Measurements from ENCODE around the gene AFAP1L2.

Gene AFAP1L2

DNA sequence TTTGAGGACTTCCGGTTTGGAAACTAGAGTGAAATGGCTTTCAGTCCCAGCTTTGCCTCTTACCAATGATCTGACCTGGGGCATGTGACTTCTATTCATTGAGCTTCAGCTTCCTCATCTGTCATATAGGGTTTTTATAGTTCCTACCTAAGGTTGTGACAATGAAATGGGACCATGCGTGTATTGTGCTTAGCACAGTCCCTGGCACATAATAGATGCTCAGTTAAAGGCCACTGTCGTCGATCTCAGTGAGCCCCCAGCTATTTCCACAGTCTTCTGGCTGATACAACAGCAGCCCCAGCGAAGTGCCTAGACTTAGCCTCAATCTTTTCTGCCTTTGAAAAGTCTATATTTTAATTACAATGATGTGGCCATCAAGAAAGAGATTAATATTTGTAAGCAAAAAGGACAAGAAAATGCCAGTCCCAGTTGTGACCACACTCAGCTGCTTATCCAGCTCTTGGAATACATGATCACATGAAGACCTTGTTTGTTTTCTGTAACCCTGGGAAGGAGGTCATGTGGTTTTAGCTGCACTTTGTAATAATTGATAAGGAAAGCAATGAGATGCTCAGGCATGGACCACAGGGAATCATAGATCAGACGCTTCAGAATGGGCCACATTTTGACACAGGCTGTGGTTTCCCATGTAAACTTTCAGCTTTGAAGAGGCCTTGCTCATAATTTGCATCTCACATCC, 120.6 kb downstream of the AFAP1L2 start:
- CTCF ChIA-PET: interaction anchor here (1.0 to 6.2 kb wide), 3 partner anchors 10 to 21 kb away, joined by 3 to 31 read pairs (median 3); no protein-coding TSS in a partner anchor
- TF ChIP-seq, protein P1, sequence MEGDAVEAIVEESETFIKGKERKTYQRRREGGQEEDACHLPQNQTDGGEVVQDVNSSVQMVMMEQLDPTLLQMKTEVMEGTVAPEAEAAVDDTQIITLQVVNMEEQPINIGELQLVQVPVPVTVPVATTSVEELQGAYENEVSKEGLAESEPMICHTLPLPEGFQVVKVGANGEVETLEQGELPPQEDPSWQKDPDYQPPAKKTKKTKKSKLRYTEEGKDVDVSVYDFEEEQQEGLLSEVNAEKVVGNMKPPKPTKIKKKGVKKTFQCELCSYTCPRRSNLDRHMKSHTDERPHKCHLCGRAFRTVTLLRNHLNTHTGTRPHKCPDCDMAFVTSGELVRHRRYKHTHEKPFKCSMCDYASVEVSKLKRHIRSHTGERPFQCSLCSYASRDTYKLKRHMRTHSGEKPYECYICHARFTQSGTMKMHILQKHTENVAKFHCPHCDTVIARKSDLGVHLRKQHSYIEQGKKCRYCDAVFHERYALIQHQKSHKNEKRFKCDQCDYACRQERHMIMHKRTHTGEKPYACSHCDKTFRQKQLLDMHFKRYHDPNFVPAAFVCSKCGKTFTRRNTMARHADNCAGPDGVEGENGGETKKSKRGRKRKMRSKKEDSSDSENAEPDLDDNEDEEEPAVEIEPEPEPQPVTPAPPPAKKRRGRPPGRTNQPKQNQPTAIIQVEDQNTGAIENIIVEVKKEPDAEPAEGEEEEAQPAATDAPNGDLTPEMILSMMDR (IDR thresholded peaks at IDR 0.05; ENCODE audit: control extremely low read depth, extremely low read depth, low read depth, missing control alignments): no peak
- POLR2A ChIA-PET: no interaction called here
- DNase-seq (ENCODE audit: extremely low spot score): no peak

DNA sequence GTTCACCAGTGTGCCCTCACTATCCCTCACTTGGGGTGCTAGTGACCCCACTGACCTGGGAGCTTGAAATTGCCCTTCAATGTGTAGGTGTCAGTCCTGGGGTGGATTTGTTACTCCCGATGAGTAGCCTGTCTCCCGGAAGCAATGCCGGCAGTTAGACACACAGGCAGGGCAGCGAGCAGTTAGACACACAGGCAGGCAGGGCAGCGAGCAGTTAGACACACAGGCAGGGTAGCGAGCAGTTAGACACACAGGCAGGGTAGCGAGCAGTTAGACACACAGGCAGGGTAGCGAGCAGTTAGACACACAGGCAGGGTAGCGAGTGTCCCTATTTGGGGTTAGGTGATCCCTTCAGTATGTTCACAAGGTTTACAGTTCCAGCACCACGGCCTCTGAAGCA, 121.2 kb downstream of the AFAP1L2 start:
- ChIA-PET POLR2A (no interaction called here), CTCF (interaction anchor here (0.7 to 6.2 kb wide), 3 partner anchors 20 to 57 kb away, joined by 3 to 31 read pairs (median 3); no protein-coding TSS in a partner anchor)

DNA sequence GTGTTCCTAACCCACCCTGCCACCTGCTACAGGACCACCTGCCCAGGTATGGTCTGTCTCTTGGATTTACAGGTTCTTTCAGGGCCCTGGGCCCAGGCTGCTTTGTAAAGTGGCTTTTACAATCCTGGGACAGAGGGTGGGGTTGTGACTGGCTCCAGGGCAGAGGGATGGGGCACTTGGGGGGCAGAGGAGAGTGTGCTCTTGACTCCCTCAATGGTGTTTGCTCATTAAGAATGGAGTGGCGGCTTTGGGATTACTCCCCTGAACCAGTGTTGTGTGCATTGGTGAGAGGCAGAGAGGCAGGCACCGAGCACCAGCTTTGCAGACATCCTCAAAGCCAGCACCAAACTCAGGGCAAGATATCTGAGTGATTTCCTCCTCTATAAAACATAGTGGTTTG, 121.8 kb downstream of the AFAP1L2 start:
- ChIA-PET POLR2A (no interaction called here), CTCF (interaction anchor here (0.7 kb wide), 1 partner anchor 57 kb away, joined by 3 read pairs; no protein-coding TSS in a partner anchor)
- DNase-seq (ENCODE audit: extremely low spot score): no peak
- TF ChIP-seq, protein P1 (IDR thresholded peaks at IDR 0.05; ENCODE audit: control extremely low read depth, extremely low read depth, low read depth, missing control alignments): no peak

More for the DNA sequence above, 121.2 kb downstream of the AFAP1L2 start:
- TF ChIP-seq, protein P1 (IDR thresholded peaks at IDR 0.05; ENCODE audit: control extremely low read depth, extremely low read depth, low read depth, missing control alignments): no peak
- DNase-seq (ENCODE audit: extremely low spot score): no peak

DNA sequence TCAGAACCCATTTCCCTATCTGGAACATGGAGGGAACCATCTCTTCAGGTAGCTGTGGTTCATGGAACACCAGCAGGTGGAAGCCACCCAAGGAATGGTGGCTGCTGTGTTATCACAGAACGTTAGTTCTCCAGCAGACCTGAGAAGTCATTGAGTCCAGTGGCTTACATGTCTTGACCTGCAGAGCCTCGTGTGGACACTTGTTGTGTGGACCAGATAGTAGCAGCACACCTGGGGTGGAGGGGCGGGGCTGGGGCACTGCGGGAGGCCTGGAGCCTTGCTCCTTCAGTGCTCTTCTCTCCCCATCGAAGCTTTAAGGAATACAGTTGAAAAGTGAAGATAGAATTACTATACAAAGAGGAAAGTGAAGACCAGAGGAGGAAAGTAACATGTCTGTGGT, 122.8 kb downstream of the AFAP1L2 start:
- TF ChIP-seq, protein P1 (IDR thresholded peaks at IDR 0.05; ENCODE audit: control extremely low read depth, extremely low read depth, low read depth, missing control alignments): no peak
- ChIA-PET CTCF (interaction anchor here (0.9 to 1.6 kb wide), 4 partner anchors 9 to 23 kb away, joined by 3 to 4 read pairs (median 4); no protein-coding TSS in a partner anchor), POLR2A (no interaction called here)
- DNase-seq (ENCODE audit: extremely low spot score): no peak

DNA sequence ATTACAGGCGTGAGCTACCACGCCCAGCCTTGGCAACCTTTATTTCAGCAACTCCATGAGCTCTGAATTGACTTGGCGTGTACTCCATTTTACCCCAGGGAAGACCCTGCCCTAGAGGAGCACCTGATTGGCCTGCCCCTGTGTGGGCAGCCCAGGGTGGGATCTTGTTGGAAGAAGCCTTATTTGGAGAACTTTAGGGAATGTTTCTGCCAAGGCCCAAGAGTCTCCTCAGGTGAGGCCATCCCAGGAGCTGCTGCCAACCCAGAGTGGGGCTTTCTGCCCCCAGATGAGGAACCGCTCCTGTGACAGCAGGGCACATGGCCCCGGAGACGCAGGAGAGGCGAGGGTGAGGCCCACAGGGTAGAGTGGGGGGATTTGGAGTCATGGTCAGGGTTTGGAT, 123.3 kb downstream of the AFAP1L2 start:
- TF ChIP-seq, protein P1 (IDR thresholded peaks at IDR 0.05; ENCODE audit: control extremely low read depth, extremely low read depth, low read depth, missing control alignments): no peak
- CTCF ChIA-PET: interaction anchor here (0.9 to 1.6 kb wide), 4 partner anchors 10 to 23 kb away, joined by 3 to 4 read pairs (median 4); no protein-coding TSS in a partner anchor
- no peak for DNase-seq (ENCODE audit: extremely low spot score)
- POLR2A ChIA-PET: no interaction called here

DNA sequence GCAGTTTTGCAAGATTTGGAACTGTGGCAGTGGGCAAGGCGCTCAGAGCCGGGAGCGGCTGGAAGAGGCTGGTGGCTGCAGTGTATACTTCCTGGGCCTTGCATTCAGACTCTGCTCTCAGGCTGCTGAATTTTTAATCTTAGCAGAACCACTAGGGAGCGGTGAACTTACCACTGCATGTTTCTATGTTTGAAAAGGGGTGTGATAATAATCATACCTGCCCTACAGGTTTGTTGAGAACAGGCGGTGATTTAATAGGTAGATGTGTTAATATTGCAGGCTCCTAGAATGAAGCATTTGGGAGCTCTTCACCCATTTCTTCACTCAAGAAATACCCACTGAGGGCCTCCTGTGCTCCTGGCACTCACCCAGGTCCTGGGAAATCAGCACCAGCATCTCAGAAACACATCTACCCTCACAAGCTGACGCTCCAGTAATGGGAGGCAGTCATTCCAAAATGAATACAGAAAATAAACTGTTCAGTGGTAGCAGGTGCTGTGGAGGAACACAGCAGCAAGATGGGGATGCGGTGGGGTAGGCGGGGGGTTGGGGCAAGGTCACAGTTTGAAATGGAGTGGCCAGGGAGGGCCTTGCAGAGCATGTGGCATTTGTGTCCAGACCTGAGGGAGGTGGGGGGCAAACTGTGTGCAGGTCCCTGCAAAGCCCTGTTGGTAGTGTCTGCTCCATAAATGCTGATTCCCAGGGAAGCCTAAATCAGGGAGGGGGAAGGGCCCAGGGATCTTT, 124.2 kb downstream of the AFAP1L2 start:
- ChIA-PET CTCF (interaction anchor here (1.0 to 1.6 kb wide), 3 partner anchors 10 to 24 kb away, joined by 3 to 4 read pairs (median 4); no protein-coding TSS in a partner anchor), POLR2A (no interaction called here)
- TF ChIP-seq, protein P1 (IDR thresholded peaks at IDR 0.05; ENCODE audit: control extremely low read depth, extremely low read depth, low read depth, missing control alignments): no peak
- no peak for DNase-seq (ENCODE audit: extremely low spot score)

Data from GM10248 (cell line).